Umbilical cord (tissue), 2 donors: Measurements from ENCODE around the gene SKI. TPM values are rescaled to one million over a fixed set of nuclear protein-coding genes. Genes with fewer than 3 reads are reported as not detected.

Experiments used
- DNase-seq: peaks from one replicate; pipeline ENCODE4 v3.0.0-alpha.2; 2015; ENCODE audit warnings: low spot score
- total RNA-seq: library from RNA; depleted of rRNA; stranded (reverse); fragments of >200 nt; gene quantifications from one replicate; pipeline ENCODE4 v1.2.3, GENCODE V29; 2014; ENCODE audit warnings: low replicate concordance; ENCODE audit not compliant: insufficient read depth

The SKI gene
- total RNA-seq, 1 donor from 2014 or later: 29.6 TPM

DNA sequence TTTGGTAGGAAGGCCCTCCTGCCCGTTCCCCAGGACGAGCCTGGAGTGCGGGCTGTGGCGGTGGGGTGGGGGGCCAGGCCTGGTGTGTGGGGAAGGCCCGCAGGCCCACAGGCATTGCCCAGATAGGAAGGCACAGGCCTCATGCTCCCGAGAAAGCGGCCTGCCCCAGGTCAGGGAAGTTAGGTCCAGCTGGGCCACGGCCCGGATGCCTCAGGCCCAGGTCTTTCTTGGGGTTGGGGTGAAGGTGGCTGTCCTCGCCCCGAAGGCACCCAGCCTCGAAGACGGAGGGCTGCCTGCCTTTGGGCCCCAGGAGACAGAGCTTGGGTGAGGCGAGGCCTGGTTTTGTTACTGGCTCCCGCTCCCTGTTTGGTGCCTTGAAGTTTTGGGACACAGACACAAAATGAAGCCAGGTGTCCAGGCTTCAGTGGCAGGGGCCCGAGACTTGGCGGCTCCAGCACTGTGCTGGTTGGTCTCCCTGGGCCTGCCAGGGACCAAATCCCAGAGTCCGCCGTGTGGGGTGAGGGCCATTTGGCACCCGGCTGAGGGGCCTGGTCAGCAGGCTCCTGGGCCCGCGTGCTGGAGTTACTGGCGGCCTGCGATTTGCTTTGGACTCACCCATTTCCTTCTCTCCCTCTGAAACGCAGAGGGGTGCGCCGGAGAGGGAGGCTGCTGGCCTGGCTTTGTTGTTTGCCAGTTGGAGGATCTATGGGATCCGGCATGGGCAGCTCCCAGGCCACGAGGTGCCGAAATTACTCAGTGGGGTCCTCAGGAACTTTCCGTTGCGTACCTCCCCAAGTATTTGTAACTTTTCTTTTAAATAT is 2.0 kb downstream of the SKI start:
- peak; percentile 52 for DNase-seq

DNA sequence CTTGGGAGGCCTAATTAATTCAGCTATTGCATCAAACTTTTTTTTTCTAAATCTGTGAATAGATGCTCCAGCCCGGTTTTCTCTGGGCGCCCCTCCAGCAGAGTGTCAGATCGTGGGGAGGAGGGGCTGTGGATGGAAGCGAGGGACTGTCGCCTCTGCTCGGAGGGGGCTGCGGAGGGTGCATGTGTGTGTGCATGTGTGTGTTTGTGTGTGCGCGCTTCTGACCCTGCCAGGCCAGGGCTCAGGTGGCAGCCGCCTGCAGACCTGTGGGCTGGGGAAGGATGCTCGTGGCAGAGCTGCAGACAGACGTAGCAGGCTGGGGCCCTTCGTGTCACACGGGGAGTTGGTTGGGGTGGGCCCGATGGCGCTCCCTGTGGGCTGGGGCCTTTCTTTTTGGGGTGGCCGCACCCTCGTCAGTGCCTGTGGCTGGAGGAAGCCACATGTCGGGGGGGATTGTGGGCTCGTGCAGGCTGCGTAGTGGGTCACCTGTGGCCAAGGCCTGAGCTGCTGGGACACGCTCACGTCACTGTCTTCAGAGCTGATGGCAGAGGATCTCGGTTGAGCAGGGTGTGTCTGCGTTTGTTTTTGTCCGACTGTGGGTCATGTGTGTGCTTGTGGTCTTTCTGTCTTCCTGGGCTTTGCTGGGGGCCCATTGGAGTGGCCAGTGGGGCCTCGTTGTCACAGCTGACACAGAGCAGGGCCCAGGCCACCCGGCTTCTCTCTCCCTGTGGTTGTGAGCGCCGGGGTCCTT is 2.8 kb downstream of the SKI start:
- DNase-seq: no peak

DNA sequence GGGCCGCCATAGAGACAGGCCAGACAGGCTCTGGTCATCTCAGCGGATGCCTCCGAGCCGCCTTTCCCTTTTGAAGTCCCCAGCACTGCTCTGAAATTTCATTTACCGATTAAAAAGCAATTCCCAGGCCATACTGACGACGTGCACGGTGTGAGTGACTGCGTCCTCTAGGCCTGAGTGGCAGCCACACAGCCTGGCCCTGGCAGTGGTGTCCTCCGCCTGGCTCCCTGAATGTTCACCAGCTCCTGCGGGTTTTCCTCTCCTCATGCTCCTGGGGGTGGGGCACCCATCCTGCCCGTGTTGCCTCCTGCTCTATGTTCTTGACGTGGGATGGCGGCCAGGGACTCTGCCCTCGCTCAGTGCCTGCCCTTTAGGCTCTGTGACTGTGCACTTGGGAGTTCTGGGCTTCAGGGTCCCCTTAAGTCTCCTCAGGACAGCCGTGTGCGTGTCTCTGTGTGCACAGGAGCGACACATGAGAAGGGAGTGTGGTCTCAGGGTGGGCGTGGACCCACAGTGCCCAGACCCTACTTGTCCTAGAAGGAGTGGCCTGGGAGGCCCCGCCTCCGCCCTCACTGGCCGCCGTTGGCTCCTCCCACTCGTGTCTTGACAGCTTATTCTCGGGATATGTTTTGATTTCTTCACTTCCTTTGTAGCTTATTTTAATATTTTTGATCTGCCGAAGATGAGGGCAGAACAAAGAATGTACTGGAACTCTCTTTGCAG is 3.6 kb downstream of the SKI start:
- DNase-seq: peak; percentile 78

- no peak for DNase-seq
Measured at GRCh38 chr1:2232255-2232915, 4.3 kb downstream of the SKI start.

DNA sequence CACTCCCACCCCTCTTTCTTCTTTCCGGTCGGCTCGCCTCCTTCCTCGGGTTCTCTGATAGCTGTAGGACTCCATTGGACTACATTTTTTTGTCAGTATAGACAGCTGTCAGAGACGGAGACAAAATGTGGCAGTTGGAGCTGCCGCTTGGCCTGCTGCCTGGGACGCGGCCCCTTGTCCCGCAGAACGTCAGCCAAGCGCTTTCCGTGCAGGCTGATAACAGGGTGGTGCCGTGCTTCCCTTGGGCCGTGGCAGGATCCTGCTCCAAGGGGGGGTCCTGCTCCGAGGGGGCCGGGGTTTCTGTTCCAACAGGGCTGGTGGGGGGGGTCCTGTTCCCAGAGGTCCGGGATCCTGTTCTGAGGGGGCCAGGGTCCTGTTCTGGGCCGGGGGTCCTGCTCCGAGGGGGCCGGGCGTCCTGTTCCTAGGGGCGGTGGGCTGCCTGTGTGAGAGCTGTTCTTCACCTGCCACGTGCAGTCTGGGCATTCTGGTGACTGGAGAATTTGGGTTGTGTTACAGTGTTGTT is 4.9 kb downstream of the SKI start:
- no peak for DNase-seq

- peak; percentile 36 for DNase-seq
Measured at GRCh38 chr1:2233468-2233867, 5.3 kb downstream of the SKI start.

DNA sequence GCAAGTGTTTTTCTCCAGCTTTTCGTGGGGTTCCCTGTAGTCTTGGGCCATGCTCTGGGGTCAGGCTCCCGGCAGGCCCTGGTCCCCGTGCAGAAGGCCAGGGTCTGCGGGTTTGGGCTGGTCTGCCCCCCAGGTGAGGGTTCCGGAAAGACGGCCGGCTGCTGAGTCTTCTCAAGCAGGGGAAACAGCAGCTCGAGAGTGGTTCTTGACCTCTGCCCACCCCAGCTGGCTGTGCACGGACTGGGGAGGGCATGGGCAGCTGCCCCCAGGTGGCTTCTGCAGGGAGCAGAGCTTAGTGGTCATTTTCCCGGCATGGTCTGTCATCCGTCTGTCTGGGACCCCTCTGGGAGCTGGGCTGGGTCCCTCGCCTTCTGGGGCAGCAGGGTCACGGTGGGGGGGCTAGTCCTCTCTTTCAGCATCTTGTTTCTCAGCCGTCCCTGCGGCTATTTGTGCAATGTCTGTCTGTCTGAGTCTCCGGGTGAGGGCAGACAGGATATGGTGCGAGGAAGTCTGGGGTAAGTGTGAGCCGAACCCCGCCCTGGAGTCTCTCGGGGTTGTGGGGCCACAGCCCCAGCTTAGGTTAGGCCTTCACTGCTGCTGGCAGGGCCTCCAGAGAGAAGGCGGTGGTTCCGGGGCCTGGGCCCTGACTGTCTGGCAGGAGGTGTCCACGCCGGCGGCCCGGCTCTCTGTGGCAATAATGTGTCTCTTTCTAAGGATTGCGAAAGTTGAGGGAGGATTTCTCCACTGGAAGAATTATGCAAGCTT is 6.1 kb downstream of the SKI start:
- peak; percentile 94 for DNase-seq

DNA sequence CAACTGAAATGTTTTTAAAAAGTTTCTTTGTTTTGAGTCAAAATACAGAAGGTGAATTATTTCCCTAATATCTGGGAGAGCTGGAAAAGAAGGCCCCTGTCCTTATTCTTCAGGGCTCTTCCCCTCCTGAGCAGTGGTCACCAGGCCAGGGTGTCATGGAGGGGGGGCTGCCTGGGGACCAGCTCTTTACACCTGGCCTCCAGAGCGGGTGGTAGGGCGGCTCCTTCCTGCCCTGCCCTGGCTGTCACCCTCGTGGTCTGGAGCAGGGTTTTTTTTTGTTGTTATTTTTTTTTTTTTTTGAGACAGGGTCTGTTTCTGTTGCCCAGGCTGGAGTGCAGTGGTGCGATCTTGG is 6.6 kb downstream of the SKI start:
- DNase-seq: no peak

DNA sequence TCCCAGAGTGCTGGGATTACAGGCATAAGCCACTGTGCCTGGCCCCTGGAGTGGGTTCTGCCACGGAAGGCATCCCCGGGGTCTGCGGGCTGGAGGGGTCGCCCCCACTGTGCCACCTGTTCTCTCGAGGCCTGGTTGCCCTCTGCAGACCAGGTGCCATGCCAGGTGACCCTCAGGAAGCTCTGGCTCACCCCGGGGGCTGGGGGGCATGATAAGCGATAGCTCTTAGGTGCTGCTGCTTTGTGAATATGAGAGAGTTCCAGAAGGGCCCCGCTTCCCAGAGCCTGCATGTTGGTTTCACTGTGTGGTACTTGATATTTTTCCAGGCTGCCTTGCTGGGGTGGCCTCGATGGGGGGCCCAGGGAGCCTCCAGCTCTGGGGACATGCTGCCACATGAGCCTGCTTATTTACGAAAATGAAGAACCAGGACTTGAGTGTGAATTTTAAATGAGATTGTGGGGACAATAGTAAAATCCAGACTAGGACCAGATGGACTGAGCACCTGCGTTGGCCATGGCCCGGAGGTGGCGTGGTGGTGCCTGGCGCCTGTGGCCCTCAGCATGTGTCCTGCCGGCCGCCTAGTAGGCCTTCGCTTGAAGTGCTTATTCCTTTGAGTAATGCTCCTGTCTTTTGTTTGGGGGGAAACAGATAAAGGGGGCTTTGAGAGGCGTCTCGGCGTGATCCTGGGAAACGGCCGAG is 7.3 kb downstream of the SKI start:
- no peak for DNase-seq

- DNase-seq: no peak
Measured at GRCh38 chr1:2236695-2237677, 8.9 kb downstream of the SKI start.

GRCh38 chr1:2237773-2238172 is 9.7 kb downstream of the SKI start:
- DNase-seq: no peak

GRCh38 chr1:2238361-2239012 is 10.4 kb downstream of the SKI start:
- DNase-seq: no peak

GRCh38 chr1:2239013-2239370 is 10.9 kb downstream of the SKI start:
- DNase-seq: no peak

DNA sequence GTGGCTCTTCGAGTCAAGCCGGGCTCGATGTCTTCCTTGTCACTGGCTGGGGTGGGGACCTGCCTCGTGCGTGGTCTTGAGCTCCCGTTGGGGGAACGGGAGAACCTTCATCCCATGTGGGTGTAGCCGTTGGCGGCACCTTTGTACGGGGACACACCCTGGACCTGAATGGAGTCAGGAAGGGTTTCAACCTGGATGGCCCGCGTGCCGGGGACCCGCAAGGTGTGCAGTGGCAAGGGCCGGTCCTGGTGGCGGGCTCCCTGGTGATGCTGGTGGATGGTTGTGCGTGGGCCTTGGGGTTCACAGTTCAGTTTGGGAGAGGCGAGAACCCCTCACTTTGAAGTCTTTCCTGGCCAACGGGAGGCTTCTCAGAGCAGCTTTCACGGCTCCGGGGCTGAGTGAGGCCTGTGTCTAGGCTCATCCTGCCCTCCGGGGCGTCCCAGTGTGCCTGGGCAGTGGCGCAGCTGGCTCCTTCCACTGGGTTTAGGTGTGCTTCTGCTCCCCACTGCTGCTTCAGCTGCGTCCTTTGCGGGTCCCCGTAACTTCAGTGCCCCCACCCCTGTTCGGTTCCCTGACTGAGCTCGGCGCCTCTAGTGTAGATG is 11.4 kb downstream of the SKI start:
- no peak for DNase-seq

- DNase-seq: peak; percentile 56
Measured at GRCh38 chr1:2240270-2241156, 12.4 kb downstream of the SKI start.

GRCh38 chr1:2241820-2242219 is 13.7 kb downstream of the SKI start:
- DNase-seq: no peak
